Motor neuron (in vitro differentiated cells): ENCODE results near the gene OR6C75. TPM values are rescaled to one million over a fixed set of nuclear protein-coding genes. Genes with fewer than 3 reads are reported as not detected.
"Not testable (repeated sequence)": the region's sequence is repeated elsewhere in the genome, so short reads cannot be mapped to it uniquely, and the experiment has no call there.

Experiments
- ATAC-seq, 8 experiments: fragments of 200-7000 bp; cut with Tn5 transposase; replicated peaks in 6 of 8; 2 replicates each; pipeline ENCODE4 v1.8.0; 2021; ENCODE audit warnings: mild to moderate bottlenecking in 8 of 8, moderate library complexity in 8 of 8
- H3K27ac ChIP-seq, 2 donors: fragments of 250-450 bp; sonication (Bioruptor Pico); 2 replicates each; pipeline ENCODE4 v1.9.0; 2021; ENCODE audit warnings: antibody characterized with exemption in 2 of 2, mild to moderate bottlenecking in 2 of 2, moderate library complexity in 1 of 2
- H3K4me1 ChIP-seq, 2 donors: fragments of 250-450 bp; sonication (Bioruptor Pico); replicated peaks in 1 of 2; 2 replicates each; pipeline ENCODE4 v1.6.1; 2021; ENCODE audit warnings: antibody characterized with exemption in 2 of 2, mild to moderate bottlenecking in 2 of 2, moderate library complexity in 1 of 2
- H3K4me3 ChIP-seq, 5 donors: fragments of 250-450 bp; sonication (Bioruptor Pico); 2 replicates each; pipeline ENCODE4 v1.9.0; 2021; ENCODE audit warnings: antibody characterized with exemption in 5 of 5, mild to moderate bottlenecking in 5 of 5, moderate library complexity in 4 of 5
- WGBS, 10 experiments: fragments of 450-650 bp; shearing (Covaris generic); methylation state at CpG; one replicate each; pipeline ENCODE4 v1.0.0; 2022; 5-methylcytosine and 5-hydroxymethylcytosine counted together
- in situ Hi-C, 9 experiments: fragments of 400-800 bp; cut with MboI; loops; one replicate each; pipeline ENCODE4 v1.15.0; 2021; ENCODE audit warnings: low sequenced_read_pairs in 9 of 9, low pct_unique_long_range_greater_than_20kb in 2 of 9; ENCODE audit not compliant: unreplicated experiment in 9 of 9
- total RNA-seq, 8 experiments: library from RNA; unstranded; fragments of 300-600 nt; gene quantifications; 2 replicates each; pipeline versions ENCODE4 v1.2.3 to v1.2.4, GENCODE V29; 2022

The OR6C75 gene
- total RNA-seq, 8 experiments from 2014 or later: 0.05 to 0.49 (median 0.21) TPM; not detected in 3

- in situ Hi-C loops: no loop called here
- ATAC-seq: no peak
- Histone ChIP-seq H3K4me1 (no peaks in the 10 kb centered on the region), H3K27ac (no peak overlapping the region), H3K4me3 (no peak overlapping the region)
- WGBS, 10 experiments: 0 to 100% (median 79%) methylated on average over 1 of the region's 1 CpG; no CpG with 5 or more reads in 1 of the 10 experiments
These were observed 45.1 kb downstream of the OR6C75 start for GRCh38 chr12:55407866-55408265.

- H3K4me3 ChIP-seq, ATAC-seq, in situ Hi-C loops, H3K27ac ChIP-seq, H3K4me1 ChIP-seq: not testable (repeated sequence)
- 14 to 100% (median 92%) methylated on average over 1 of the region's 1 CpG; no CpG with 5 or more reads in 3 of the 10 experiments for WGBS, 10 experiments
These were observed 46.4 kb downstream of the OR6C75 start for GRCh38 chr12:55409133-55409532.

GRCh38 chr12:55412138-55412537, 49.4 kb downstream of the OR6C75 start:
- H3K4me1 ChIP-seq, H3K27ac ChIP-seq, ATAC-seq, H3K4me3 ChIP-seq, in situ Hi-C loops: not testable (repeated sequence)
- WGBS, 10 experiments: 60 to 100% methylated on average over 1 of the region's 15 CpGs; no CpG with 5 or more reads in 8 of the 10 experiments

- H3K27ac ChIP-seq, H3K4me3 ChIP-seq, H3K4me1 ChIP-seq, in situ Hi-C loops: not testable (repeated sequence)
- ATAC-seq: peak in 1 of 8 experiments; percentile 30
- no CpG with 5 or more reads among the region's 6 CpGs for WGBS, 10 experiments
These were observed 51.0 kb downstream of the OR6C75 start for GRCh38 chr12:55413498-55414388.

- ATAC-seq: peak in 3 of 8 experiments; percentile 36 to 68 (median 47)
- H3K4me1 ChIP-seq, H3K27ac ChIP-seq, in situ Hi-C loops, H3K4me3 ChIP-seq: not testable (repeated sequence)
- whole genome bisulfite sequencing, 10 experiments: no CpG with 5 or more reads among the region's 11 CpGs
These were observed 51.6 kb downstream of the OR6C75 start for GRCh38 chr12:55414396-55414823.

GRCh38 chr12:55414889-55415288, 52.1 kb downstream of the OR6C75 start:
- WGBS, 10 experiments: 0% methylated on average over 1 of the region's 34 CpGs; no CpG with 5 or more reads in 9 of the 10 experiments
- in situ Hi-C loops, H3K4me3 ChIP-seq, H3K27ac ChIP-seq, H3K4me1 ChIP-seq: not testable (repeated sequence)
- peak; percentile 83 to 97 (median 90) for ATAC-seq

- H3K4me3 ChIP-seq: no peak overlapping the region
- ATAC-seq: no peak
- 18 to 100% (median 100%) methylated on average over 1 of the region's 1 CpG; no CpG with 5 or more reads in 3 of the 10 experiments for WGBS, 10 experiments
- H3K4me1 ChIP-seq: no peaks in the 10 kb centered on the region
- no peak overlapping the region for H3K27ac ChIP-seq
- in situ Hi-C loops: no loop called here
These were observed 54.2 kb downstream of the OR6C75 start for GRCh38 chr12:55416961-55417360.

Other genes with a start within 250 kb of the OR6C75 start
- gene OR9K2, start 236.6 kb upstream of the OR6C75 start, total RNA-seq: under 1 TPM in 5 of 8 experiments, not detected in 3; 0.20 to 0.38 (median 0.24) TPM
- under 1 TPM in 1 of 8 experiments, not detected in 7; 0.21 TPM for gene OR10A7, start 141.9 kb upstream of the OR6C75 start, total RNA-seq
- not detected for gene OR6C74, start 118.4 kb upstream of the OR6C75 start, total RNA-seq
- gene OR6C6, start 66.4 kb upstream of the OR6C75 start, total RNA-seq: under 1 TPM in 1 of 8 experiments, not detected in 7; 0.24 TPM
- gene OR6C1, start 48.6 kb upstream of the OR6C75 start, total RNA-seq: under 1 TPM in 2 of 8 experiments, not detected in 6; 0.09 to 0.28 TPM
- under 1 TPM in 2 of 8 experiments, not detected in 6; 0.46 to 0.52 TPM for gene OR6C3, start 32.2 kb upstream of the OR6C75 start, total RNA-seq
- not detected for gene OR6C65, start 37.6 kb downstream of the OR6C75 start, total RNA-seq
- under 1 TPM in 1 of 8 experiments, not detected in 7; 0.33 TPM for gene OR6C76, start 63.3 kb downstream of the OR6C75 start, total RNA-seq
- under 1 TPM in 2 of 8 experiments, not detected in 6; 0.20 to 0.38 TPM for gene OR6C2, start 81.1 kb downstream of the OR6C75 start, total RNA-seq
- under 1 TPM in 1 of 8 experiments, not detected in 7; 0.33 TPM for gene OR6C70, start 107.2 kb downstream of the OR6C75 start, total RNA-seq
- not detected for gene OR6C68, start 129.4 kb downstream of the OR6C75 start, total RNA-seq
- under 1 TPM in 3 of 8 experiments, not detected in 5; 0.10 to 0.28 (median 0.21) TPM for gene OR6C4, start 186.6 kb downstream of the OR6C75 start, total RNA-seq
- gene OR2AP1, start 209.5 kb downstream of the OR6C75 start, total RNA-seq: under 1 TPM in 1 of 8 experiments, not detected in 7; 0.28 TPM